Lower lobe of right lung (tissue), 2 donors: ENCODE data around the gene MCOLN2. TPM values are rescaled to one million over a fixed set of nuclear protein-coding genes. Genes with fewer than 3 reads are reported as not detected.

ENCODE experiments used
- ATAC-seq, 2 donors: fragments of 200-7000 bp; cut with Tn5 transposase; one replicate each; pipeline ENCODE4 v1.9.1; 2020 to 2022; ENCODE audit warnings: mild to moderate bottlenecking in 2 of 2, moderate library complexity in 2 of 2
- DNase-seq: peaks from one replicate; pipeline ENCODE4 v3.0.0-alpha.2; 2020
- H3K27ac ChIP-seq: fragments of 200-600 bp; one replicate; pipeline ENCODE4 v1.8.0; 2022
- H3K27me3 ChIP-seq: fragments of 200-600 bp; one replicate; pipeline ENCODE4 v1.8.0; 2022; ENCODE audit warnings: low read depth
- H3K36me3 ChIP-seq: fragments of 200-600 bp; one replicate; pipeline ENCODE4 v1.8.0; 2022; ENCODE audit warnings: mild to moderate bottlenecking
- H3K4me1 ChIP-seq: fragments of 200-600 bp; one replicate; pipeline ENCODE4 v1.8.0; 2022
- H3K4me3 ChIP-seq: fragments of 200-600 bp; one replicate; pipeline ENCODE4 v1.8.0; 2022; ENCODE audit warnings: mild to moderate bottlenecking
- H3K9me3 ChIP-seq: fragments of 200-600 bp; one replicate; pipeline ENCODE4 v1.8.0; 2022
- intact Hi-C: fragments of 100-400 bp; cut with DNase I; formaldehyde crosslinking; loops from one replicate; pipeline ENCODE4 v1.11.0; 2022
- total RNA-seq: library from RNA; stranded (reverse); fragmentation: NEBNext Ultra II Directional; extraction: Animal tissue kit (Norgen Biotek cat#: 25700); gene quantifications from one replicate; pipeline ENCODE4 v1.2.1, GENCODE V29; 2021
- TF ChIP-seq, protein P1 (sequence below): fragments of 200-600 bp; IDR thresholded peaks from one replicate; pipeline ENCODE4 v1.8.0; 2022; ENCODE audit warnings: antibody characterized with exemption, mild to moderate bottlenecking
- donor health status: DM: no; HTN: yes; CAD: no; lungs with severe emphysema.

MCOLN2 gene
- total RNA-seq, 1 donor from 2014 or later = 5.1 TPM

DNA sequence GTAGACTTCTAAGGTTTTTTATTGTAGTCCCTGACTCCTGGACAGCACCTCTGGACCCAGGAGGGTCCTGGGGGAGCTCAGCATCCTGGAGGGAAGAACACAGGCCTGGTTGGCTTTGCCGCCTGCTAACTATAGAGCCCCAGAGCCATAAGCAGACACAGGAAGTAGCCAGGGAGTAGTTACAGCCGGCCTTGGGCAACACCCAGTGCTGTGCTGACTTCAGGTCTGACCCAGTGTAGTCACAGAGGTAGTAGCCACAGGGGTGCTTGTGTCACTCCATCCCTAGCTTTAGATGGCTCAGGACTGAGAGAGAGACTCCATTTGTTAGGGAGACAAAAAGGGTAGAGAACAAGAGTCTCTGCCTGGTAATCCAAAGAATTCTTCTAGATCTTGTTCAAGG, 21.9 kb downstream of the MCOLN2 start:
- Histone ChIP-seq H3K27ac (no peak overlapping the region), H3K4me1 (no peaks in the 10 kb centered on the region), H3K9me3 (no peaks in the 10 kb centered on the region), H3K4me3 (no peak overlapping the region), H3K36me3 (no peaks in the 10 kb centered on the region), H3K27me3 (no peaks in the 10 kb centered on the region)
- DNase-seq = no peak
- no peak for ATAC-seq
- intact Hi-C loops = no loop called here
- TF ChIP-seq, protein P1, sequence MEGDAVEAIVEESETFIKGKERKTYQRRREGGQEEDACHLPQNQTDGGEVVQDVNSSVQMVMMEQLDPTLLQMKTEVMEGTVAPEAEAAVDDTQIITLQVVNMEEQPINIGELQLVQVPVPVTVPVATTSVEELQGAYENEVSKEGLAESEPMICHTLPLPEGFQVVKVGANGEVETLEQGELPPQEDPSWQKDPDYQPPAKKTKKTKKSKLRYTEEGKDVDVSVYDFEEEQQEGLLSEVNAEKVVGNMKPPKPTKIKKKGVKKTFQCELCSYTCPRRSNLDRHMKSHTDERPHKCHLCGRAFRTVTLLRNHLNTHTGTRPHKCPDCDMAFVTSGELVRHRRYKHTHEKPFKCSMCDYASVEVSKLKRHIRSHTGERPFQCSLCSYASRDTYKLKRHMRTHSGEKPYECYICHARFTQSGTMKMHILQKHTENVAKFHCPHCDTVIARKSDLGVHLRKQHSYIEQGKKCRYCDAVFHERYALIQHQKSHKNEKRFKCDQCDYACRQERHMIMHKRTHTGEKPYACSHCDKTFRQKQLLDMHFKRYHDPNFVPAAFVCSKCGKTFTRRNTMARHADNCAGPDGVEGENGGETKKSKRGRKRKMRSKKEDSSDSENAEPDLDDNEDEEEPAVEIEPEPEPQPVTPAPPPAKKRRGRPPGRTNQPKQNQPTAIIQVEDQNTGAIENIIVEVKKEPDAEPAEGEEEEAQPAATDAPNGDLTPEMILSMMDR = no peak

DNA sequence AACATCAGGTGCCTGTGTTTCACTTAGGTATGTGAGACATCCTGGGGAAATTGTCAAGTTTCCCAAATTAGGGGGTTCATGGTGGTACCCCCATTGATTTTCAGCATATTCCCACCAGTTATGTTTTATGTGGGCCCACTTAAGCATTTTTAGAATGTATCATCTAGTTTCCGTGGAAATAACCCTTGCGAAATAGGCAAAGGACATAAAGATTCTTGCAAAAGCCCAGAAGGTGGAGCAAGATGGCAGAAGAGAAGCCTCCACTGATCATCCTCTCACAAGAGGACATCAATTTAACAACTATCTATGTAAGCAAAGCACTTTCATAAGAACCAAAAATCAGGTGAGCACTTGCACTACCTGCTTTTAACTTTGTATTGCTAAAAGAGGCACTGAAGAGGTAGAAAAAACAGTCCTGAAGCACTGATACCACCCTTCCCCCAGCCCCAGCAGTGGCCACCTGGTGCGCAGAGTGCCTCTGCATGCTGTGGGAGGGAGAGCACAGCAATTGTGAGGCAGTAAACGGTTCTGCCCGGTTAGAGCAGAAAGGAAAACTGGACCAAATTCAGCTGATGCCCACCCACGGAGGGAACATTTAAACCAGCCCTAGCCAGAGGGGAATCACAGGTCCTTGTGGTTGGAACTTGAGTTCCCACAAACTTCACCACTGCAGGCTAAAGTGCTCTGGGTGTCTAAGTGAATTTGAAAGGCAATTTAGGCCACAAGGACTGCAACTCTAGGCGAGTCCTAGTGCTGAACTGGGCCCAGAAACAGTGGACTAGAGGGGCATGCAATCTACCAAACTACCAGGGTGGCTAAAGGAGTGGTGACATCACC, 23.2 kb downstream of the MCOLN2 start:
- no peaks in the 10 kb centered on the region for H3K36me3 ChIP-seq
- TF ChIP-seq, protein P1 = no peak
- DNase-seq (no peak), ATAC-seq (peak in 1 of 2 donors; percentile 21)
- H3K27me3 ChIP-seq = no peaks in the 10 kb centered on the region
- no peak overlapping the region for H3K27ac ChIP-seq
- intact Hi-C loops = no loop called here
- no peaks in the 10 kb centered on the region for H3K4me1 ChIP-seq
- H3K9me3 ChIP-seq = no peaks in the 10 kb centered on the region
- H3K4me3 ChIP-seq = no peak overlapping the region

DNA sequence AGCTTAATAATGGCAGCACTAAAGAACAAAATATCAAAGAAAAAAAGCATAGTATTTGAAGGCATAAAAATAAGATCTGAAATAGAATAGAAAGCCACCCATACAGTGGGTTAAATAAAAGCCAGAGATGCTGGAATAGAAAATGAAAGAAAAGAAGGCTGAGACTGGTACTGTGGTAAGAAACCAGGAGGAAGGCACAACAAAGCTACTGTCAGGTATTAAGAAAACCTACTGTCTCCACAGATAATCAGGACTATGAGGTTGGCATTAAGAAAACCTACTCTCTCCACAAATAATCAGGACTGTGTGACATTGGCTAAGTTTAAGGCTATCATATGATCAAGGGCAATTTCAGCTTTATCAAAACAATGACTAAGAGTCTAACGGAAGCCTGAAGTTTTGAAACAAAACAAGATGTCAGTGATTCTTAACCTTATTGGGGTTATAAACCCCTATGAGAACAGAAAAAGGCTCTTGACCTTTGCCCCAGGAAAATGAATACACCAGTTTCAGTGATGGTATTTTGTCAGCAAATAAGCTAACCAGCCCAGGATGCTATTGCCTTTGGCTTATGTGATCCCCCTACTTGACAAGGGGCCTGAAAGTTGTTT, 24.4 kb downstream of the MCOLN2 start:
- H3K36me3 ChIP-seq = no peaks in the 10 kb centered on the region
- ATAC-seq (no peak), DNase-seq (no peak)
- H3K27ac ChIP-seq = no peak overlapping the region
- H3K9me3 ChIP-seq = no peaks in the 10 kb centered on the region
- no peaks in the 10 kb centered on the region for H3K4me1 ChIP-seq
- no peaks in the 10 kb centered on the region for H3K27me3 ChIP-seq
- TF ChIP-seq, protein P1 = no peak
- intact Hi-C loops = no loop called here
- H3K4me3 ChIP-seq = no peak overlapping the region

DNA sequence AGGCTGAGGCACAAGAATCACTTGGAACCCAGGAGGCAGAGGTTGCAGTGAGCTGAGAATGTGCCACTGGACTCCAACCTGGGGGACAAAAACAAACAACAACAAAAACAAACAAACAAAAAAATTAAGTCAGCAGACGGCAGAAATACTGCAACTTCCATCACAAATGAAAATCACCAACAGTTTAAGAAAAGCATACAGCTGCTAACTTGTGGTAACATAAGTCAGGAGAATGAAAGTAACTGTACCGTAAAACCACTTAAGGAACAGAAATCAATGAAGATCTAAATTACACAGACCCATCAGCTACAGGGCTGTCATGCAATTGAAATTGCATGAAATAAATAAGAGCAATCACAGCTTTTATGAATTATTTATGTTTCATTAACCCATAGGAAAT, 25.0 kb downstream of the MCOLN2 start:
- Histone ChIP-seq H3K9me3 (no peaks in the 10 kb centered on the region), H3K27me3 (no peaks in the 10 kb centered on the region), H3K27ac (no peak overlapping the region), H3K4me3 (no peak overlapping the region), H3K36me3 (no peaks in the 10 kb centered on the region), H3K4me1 (no peaks in the 10 kb centered on the region)
- ATAC-seq = no peak
- TF ChIP-seq, protein P1 = no peak
- DNase-seq = no peak
- intact Hi-C loops = no loop called here

DNA sequence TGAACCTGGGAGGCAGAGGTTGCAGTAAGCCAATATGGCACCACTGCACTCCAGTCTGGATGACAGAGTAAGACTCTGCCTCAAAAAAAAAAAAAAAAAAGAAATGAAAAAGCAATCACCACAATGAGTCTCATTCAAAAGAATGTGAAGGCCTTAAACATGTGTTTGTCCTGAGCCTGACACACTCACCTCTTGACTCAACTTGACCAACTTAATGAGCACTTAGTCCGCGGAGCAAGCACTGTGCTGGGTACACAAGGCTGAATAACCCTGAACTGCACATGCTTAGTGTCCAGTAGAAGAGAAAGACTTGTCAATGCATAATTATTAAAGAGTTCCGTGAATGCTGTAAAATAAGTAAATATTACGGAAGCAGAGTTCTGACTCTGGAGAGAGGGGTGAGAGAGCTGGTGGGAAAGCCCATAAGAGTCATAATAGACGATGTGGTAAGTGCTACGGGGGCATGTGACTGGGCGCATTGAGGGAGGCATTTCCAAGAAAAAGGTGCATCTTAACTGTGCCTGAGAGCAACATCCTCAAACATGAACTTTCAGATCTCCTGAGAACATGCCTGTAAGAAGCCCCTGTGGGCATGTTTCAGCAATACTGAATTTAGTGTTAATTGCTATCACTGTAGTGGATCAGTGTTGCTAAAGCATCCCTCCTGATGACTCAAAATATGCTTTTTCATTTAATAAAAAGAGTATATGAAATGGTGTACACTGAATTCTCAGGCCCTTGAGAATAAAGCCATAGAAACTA, 27.2 kb downstream of the MCOLN2 start:
- intact Hi-C loops = no loop called here
- DNase-seq (no peak), ATAC-seq (peak; percentile 37 to 49)
- no peak overlapping the region for H3K27ac ChIP-seq
- TF ChIP-seq, protein P1 = no peak
- H3K36me3 ChIP-seq = no peaks in the 10 kb centered on the region
- no peaks in the 10 kb centered on the region for H3K27me3 ChIP-seq
- no peaks in the 10 kb centered on the region for H3K4me1 ChIP-seq
- no peaks in the 10 kb centered on the region for H3K9me3 ChIP-seq
- no peak overlapping the region for H3K4me3 ChIP-seq
